Stimulated activated CD8-positive, alpha-beta memory T cell treated with anti-CD3 and anti-CD28 coated beads, Interleukin-7, amount 100 ng/mL, for 1 hour (primary cell): ENCODE measurements around the gene ARFGAP2.

ENCODE experiments used
- DNase-seq, 2 donors: peaks; one replicate each; pipeline ENCODE4 v3.0.0-alpha.2; 2020; ENCODE audit warnings: low read depth in 2 of 2

Gene ARFGAP2

DNA sequence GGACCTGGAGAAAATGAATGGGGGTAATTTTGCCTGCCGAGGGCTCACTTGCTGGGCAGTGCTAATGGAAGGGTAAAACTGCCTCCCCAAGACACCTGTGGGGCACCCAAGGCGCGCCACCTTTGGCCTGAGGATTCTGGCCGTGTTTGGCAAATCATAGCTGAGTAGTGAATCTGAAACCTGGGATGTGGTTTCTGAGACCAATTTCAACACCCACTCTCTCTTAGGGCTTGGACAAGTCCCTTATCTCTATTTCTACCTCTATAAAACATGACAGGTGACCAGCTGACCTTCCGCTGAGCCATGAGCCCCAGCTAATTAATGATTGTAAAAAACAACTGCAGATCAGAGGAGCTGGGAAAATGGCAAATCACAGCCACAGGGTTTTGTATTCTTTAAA is 11.0 kb upstream of the ARFGAP2 start:
- no peak for DNase-seq

DNA sequence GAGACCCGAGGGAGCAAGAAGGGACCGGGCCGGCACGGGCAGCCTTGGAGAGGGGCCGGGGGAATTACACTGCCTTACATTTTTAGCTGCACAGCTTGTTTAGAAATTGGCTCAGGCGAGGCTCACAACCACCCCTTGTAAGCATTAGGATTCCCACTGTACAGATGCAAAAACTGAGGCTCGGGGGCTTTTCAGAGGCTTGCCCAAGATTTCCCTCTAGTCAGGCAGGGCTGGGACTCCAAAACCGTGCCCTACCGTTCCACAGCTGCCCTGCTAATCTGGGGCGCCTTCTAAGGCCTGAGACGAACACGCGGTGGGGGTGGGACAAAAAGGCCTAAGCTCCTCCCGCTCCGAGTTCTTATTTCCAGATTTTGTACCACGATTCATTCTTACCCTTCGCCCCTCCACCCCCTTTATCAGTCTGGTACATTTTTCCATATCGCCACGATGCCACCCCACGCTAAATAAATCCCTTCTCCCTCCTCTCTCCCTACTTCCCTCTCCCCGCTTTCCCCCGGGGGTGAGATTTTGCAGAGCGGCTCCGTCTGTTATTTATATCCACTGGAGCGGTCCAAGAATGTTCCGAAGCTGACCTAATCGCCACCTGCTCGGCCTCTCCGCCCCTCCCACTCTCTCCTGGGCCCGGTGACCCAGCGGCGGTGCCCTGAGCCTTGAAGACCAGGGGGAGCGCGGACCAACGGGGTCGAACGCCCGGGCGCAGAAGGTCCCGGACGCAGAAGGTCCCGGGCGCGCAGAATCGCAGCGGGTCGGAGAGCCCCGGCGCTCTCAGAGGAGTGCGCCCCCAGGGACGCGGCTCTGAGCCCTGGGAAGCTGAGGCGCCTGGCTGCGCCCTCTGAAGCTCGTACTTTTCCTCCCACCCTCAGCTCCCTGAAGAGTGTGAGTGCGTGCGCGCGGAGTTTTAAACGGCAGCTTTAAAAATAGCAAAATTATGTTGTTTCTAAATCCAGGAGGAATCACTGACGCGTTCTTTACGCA is 10.3 kb upstream of the ARFGAP2 start:
- DNase-seq = no peak

DNA sequence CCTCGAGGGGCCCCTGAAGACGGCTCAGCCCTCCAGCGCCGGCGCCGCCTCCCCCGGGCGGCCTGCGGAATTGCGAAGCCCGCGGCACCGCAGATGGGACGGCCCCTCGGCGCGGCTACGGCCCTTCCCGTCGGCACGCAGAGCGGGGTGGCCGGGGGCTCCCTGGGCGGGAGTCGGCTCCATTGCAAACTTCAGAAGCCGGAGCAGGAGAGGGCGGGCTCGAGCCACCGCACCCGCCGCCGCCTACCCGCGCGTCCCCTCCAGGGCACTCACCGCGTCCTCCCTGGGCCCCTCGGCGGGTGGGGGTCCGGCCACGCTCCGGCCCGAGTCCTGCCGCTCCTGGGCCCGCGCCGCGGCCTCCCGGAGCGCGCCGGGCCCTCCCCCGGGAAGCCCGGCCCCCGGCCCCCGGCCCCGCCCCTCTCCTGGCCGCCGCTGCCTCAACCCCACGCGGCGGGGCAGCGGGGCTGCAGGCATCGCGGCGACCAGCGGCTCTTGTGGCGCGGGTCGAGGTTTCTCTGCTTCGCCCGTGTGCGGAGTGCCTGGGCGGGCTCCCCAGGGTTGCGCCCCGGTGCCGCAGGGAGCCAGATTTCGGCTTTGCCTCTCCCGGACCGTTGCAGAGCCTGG is 9.5 kb upstream of the ARFGAP2 start, which contains the start of gene PACSIN3:
Gene PACSIN3 (minus strand): TSS at position 359 of the 624 bp plus-strand sequence. CDS start 3,707 bp downstream, outside the sequence.
- DNase-seq = no peak

DNA sequence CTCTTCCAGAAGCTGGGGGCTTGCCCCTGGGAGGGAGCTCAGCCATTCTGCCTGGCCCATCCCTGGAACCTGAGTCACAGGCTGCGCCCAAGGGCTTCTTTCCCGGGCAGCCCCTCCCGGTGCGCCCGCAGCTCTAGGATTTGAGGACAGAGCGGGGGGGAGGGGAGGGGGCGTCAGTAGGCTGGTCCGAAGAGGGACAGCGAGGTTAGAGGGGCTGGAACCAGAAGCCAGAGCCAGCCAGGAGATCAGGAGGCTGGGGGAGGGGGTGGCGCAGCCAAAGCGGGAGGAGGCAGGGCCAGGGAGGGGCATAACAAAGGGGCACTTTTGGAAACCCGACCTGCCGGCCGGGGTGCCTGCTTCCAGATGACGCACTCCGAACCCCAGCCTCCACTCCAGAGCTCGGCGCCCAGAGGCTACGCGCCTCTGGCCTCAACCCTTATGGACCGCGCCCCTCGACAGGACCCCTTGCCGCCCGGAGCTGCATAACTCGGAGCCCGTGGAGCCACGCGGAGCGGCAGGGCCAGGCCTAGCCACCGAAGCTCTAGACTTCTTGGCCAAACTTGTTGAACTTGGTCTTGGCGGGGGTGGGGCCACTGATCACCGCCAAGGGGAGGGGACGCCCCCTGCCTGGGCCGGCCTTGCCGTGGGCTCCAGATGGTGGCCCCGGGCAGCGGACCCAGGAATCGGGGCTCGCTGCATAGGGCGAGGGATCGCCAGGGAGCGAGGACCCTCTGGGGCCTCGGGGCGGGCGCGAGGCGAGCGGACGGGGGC is 8.8 kb upstream of the ARFGAP2 start:
- DNase-seq = no peak

DNA sequence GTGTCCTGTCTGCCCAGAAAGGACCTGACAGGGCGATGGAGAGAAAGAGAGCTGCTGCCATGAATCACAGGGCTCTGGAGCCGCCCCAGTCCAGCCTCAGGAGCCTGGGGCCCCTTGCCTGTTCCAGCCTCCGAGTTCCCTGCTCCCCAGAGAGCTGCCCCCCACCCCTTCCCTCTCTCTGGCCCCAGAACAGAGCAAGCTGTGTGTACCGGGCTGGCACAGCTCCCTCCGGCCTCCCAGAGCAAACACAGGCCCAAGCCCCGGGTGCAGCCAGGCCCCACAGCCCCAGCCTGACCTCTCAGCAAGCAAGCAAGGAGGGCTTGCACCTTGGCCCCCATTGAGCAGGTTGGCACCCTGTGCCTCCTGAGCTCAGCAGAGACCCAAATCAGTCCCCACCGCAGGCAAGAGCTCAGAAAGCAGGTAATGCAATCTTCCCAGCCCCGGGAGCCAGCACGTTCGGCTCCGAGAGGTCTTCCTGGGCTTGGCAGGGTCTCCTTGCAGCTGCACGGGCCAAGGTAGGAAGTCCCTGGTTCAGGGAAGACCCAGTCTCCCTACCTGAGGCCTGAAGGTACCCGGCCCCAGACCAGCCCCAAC is 8.1 kb upstream of the ARFGAP2 start:
- no peak for DNase-seq

DNA sequence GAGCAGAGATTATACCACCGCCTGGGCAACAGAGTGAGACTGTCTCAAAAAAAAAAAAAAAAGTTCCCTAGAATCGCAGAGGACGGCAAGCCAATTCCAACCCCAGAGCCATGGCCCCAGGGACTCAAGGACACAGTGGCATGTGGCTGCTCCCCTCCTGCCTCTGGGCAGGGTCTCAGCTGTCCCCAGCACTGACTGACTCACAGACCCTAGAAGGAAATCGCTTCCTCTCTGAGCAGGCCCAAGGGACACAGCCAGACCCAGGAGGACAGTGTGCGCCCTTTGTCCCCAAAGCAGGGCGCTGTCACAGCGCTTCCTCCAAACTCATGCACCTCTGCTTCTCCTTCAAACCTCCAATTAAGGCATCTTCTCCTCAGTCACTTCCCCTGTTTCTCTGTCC is 7.3 kb upstream of the ARFGAP2 start:
- DNase-seq = no peak

DNA sequence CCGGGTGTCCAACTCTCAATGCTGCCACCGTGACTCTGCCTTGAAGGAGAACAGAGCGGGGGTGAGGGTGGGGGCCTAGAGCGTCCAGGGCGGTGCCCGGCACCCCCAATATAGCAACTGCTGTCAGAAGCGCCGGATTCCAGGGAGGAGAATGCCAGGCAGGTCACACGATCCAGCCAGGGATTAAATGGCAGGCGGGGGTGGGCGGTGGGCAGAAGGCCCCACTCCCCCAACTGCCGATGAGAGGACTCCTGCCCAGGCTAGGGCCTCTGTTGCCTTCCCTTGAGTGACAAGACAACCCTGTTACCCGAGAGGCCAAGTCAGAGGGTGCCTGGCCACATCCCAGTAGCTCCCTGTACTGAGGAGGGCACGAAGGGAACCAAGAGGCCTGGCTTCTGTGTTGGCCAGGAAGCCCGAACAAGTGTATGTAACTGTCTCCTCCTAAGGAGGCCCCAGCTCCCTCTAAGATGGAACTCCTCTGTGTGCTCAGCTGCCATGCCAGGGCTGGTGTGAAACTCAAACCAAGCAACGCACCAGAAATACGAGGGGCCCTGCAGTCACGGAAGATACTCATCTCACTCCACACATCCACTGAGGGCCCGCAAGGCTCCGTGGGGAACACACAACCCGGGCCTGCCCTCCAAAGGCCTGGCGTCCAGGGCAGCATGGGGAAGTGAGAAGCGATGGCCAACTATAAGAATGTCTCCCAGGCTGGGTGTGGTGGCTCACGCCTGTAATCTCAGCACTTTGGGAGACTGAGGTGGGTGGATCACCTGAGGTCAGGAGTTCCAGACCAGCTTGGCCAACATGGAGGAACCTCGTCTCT is 6.6 kb upstream of the ARFGAP2 start:
- no peak for DNase-seq

DNA sequence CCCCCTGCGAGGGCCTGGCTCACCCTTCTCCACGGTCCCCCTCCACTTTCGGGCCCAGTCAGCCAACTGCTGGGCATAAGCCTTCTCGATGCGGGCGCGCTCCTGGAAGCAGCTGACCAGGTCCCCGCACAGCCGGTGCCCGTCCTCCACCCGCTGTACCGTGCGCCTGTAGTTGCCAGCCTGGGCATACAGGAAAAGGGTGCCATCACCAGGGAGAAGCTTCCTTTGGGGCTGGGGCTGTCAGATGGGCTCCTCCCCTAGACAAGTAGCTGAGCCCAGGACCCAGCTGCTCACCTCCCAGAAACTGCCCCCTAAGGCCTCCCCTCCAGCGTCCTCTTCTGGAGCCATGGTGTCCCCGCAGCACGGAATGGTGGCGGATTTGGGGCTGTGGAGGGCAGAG is 5.7 kb upstream of the ARFGAP2 start:
- DNase-seq = no peak

DNA sequence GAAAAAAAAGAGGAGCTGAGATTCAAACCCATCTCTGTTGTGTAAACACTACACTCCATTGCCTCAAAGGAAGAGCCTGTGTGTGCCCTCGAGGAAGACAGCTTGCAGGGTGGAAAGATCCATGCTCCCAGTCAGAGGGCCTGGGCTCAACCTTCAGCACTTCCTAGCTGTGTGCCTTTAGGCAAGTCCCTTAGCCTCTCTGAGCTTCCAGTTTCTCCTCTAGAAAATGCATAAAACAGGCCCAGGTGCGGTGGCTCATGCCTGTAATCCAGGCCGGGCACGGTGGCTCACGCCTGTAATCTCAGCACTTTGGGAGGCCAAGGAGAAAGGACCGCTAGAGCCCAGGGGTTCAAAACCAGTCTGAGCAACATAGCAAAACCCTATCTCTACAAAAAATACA is 4.6 kb upstream of the ARFGAP2 start:
- no peak for DNase-seq

DNA sequence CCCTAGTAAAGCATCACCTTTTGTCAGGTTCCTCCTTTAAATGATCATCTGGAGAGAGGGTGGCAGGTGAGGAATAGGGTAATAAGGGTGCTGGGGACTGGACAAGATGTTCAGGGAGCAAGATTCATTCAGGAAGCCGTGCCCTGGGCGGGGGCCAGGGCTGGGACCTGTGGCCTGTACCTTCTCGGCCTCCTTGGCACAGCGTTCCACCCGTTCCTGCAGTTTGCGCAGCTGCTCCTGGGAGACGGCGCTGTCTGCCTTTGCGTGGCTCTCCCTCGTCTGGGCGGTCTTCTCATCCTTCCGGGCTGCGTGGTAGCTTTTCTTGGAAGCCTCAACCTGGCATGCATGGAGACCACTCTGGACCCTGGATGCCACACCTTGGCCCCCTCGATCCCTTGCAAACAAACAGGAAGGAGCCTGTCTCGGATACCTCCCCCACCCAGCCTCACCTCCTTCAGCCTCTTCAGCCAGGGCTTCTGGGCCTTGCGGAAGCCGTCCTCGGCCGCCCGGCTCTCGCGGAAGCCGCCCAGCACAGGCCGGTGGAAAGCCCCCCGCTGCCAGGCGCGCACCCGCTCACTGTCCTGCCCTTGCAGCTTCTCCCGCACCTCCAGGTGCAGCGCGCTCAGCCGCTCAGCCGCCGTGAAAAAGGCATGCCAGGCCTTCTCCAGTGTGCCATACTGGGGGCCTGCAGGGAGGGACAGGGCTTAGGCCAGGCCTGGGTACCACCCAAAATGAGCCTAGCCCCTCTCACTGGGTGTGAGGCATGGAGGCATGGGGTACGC is 3.5 kb upstream of the ARFGAP2 start:
- DNase-seq = no peak

DNA sequence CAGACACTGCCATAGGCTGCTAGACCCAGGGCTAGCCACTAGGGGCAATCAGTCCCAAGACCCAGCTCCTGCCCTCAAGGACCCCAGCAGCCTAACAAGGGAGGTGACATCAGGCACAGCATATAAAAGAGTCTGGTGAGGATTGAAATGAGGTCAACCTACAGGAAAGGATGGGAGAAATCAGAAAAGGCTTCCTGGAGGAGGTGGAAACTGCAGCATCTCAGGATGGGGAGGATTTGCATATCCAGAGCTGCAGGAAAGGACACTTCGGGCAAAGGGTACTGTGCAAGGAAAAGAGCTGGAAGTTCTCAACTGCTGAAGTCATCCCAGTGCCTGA is 2.9 kb upstream of the ARFGAP2 start:
- no peak for DNase-seq

DNA sequence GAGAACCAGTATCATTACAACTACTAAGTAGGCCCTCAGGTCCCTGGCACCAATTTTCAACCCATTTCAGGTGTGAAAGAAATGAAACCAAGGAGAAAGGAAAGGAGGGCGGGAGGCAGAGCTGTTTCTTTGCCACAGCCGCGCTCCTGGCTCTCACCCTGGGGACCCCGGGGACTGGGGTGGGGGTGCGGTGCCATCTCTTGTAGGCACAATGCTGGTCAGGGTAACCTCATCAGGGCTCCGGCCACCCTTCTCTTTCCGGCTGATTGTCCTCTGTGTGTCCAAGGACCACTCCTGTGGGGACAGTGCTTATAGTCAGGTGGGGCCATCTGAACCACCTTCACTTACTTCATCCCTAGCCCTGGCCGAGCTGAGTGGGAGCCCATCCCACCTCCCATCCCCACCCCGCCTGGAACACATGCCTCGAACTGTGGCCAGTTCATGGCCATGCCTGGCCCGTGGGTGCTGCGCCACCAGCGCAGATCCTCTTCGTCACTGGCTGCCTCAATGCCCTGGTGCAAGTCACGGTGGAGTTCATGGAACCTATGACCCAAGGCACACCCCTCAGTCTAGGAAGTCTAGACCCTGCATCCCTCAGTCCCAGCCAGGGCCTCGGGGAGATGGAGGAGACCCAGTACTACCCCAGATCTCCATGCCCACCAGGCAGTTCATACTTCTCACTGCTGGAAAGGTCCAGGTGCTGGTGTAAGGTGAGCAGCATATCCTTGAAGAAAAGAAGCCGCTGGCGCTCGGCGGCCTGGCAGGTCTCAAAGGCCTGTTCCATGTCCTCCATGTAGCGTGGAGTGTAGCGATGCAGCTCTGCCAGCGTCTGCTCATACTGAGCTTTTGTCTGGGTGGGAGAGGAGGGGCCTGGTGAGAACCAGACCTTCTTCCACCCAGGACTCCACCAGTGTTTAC is 2.3 kb upstream of the ARFGAP2 start:
- DNase-seq = no peak

DNA sequence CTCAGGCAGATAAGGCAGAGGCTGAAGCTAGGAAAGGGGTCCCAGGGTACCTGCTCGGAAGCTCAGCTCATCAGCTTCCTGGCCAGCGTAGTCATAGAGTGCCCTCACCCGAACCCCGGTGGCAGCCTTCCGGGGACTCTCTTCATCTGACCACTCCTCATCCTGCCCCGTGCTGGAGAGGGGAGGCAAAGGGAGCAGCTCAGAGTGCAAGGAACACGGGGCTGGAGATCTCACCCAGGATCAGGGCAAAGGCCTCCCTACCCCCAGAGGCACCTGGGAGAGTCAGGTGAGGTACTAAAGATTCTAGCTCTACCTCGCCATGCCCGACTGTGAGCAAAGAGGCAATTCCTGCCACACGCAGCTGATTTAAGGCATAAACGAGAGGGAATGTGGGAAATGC is 1.6 kb upstream of the ARFGAP2 start:
- no peak for DNase-seq

DNA sequence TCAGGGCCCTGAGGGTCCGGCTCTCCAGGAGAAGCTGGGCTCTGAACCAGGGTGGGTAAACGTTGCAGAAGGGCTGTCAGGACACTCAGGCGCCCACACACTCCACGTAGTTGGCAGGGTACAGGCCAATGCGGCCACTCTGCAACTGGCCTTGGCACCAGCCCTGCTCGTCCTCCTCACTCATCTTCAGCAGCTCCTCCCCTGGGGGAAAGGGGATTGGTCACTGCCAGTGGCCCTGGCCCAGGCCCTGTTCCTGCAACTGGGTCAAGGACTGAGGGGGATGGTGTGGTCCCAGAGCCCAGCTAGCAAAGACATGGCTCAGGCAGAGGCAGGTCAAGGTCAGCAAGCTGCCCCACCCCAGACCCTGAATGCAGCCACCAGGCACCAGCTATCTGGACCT is 1.2 kb upstream of the ARFGAP2 start:
- no peak for DNase-seq

DNA sequence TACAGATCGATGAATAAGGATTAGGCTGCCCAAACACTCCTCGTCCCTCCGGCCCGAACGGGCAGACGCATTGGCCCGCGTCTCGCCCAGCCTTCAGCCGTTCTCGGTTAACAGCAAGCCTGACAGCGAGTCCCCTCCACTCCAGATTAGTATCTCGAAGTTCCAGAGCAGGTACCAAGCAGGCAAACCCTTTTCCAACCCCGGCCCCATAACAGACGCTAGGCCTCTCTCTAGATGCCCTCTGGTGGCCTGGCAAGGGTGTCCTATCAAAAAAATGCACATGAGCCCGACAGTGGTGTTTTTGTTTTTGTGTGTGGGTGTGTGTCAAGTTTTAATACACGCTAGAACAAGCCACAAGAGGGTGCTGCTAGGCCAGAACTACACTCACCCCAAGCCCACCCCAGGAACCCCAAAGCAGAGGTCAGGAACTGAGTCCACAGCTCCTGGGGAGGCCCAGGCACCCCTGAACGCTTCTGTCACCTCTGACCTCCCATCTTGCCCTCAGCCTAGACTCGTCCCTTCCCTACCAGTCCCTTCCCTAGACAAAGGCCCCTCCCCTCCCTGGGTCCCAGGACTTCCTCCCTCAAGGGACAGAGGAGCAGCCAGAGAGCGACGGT is 658 bp upstream of the ARFGAP2 start:
- DNase-seq = peak; percentile 43 to 45

DNA sequence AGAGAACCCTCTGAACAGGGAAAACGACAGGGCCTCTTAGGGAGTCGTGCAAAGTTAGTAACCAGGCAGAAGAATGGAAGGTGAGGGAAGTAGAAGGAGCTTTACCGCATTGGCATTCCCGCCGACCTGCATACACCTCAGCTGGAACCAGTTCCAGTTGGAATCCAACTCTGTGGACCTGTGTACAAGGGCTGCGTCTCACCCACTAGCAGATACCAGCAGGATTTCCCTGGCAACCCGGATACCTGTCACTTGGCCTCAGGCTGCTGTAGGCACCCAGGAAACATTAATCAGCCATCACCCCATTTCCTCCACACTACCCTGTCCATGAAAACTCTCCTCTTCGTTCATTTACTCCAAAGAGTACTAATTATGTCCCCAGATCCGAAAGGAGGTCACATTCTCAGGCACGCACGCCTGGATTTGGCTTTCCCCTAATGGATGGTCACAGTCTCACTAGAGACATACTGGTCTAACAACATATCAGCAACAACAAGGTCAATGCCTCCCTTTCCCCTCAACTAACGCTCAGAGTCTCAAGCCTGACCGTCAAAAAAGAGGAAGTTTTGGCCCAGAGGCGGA is 842 bp downstream of the ARFGAP2 start:
- DNase-seq = no peak

DNA sequence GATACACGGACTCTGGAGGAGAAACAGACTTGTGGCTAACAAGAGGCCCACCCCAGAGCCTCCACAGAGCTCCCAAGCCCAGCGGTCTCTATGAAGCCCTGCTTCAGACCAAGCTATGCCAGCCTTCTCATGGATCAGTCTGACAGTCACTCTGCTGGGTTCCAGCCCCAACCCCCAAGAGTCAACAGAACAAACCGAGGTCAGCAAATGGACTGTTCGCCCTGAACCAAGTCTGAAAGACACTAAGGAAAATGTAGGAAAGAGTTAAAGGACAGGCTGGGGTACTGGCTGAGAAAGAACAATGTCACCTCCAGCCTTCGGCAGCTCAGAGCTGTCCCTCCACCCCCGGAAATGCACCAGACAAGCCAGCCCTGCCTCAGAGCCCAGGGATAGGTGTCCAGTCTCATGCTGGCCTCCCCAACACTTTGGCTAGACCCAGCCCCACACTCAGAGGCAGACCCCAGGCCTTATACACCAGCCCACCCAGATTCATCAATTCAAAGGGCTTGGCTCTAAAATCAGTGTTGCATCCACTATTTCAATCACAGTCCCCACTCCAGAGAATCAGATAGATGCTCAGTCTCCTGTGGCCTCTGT is 3.8 kb downstream of the ARFGAP2 start:
- DNase-seq = no peak

DNA sequence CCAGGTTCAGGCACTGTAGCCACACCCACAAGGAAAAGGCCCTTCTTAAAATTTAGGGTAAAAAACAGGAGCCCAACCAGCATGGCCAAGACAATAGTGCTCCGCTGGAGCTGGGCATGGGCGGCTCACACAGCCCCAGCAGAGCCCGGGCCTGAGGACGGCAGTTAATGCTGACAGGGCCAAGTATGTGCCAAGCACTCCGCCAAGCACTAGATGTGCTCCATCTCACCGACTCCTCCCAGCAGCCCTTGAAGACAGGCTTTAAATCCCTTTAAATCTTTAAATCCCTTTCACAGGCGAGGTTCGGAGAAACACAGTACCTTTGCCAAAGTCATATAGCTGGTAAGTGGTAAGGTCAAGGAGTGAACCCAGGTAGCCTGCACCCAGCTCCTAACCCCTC is 4.8 kb downstream of the ARFGAP2 start:
- DNase-seq = no peak
